ENCODE results near the gene SLC8A1.

Gene SLC8A1

GRCh38 chr2:40330096-40330495 is 121.8 kb downstream of the SLC8A1 start:
- no peak overlapping the region for H3K4me3 ChIP-seq (ENCODE audit: low read depth, low read length)
- TF ChIP-seq CTCF (IDR thresholded peaks at IDR 0.05; ENCODE audit: low read depth, low read length), result no peak

- no peak for TF ChIP-seq CTCF (IDR thresholded peaks at IDR 0.05; ENCODE audit: low read depth, low read length)
- no peak overlapping the region for H3K4me3 ChIP-seq (ENCODE audit: low read depth, low read length)
Measured at GRCh38 chr2:40329739-40330030, 122.2 kb downstream of the SLC8A1 start.

DNA sequence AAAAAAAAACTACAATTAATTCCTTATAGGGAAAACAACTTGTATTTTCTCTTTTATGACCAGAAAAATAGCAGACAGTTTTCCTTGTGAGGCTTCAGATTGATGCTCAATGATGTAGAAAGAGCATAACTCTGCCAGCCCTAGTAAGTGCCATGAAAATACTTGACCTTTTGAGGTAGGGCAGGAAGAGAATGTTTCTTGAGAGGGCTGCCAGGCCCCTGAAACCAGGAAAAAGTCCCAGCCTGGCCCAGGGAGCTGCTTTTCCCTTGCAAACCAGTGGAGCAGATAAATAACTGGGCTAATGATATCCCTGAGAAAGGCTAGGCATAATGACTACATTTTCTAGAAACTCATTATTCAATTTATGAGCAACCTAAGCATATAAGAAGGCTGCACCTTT is 126.8 kb downstream of the SLC8A1 start:
- no peak for TF ChIP-seq CTCF (IDR thresholded peaks at IDR 0.05; ENCODE audit: low read depth, low read length)
- no peak overlapping the region for H3K4me3 ChIP-seq (ENCODE audit: low read depth, low read length)

- H3K4me3 ChIP-seq (ENCODE audit: low read depth, low read length), result no peak overlapping the region
- no peak for TF ChIP-seq CTCF (IDR thresholded peaks at IDR 0.05; ENCODE audit: low read depth, low read length)
Measured at GRCh38 chr2:40324656-40325055, 127.2 kb downstream of the SLC8A1 start.

DNA sequence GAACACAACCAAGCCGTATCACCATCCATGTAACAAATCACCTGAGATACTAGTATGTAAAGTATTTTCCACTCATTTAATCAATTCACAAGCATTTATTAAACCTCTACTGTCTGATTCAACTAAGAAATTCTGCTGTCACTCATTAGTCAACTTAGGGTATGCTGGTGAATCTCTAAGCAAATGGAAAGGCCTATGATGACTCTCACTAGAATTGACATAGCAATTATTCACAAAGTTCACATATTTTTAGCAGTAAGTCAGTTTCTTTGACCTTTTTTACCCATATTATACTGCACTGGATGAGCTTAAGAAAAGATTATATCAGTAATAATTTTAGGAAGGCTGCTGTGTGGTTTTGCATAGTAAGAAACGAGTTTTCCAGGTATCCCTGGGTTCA is 130.1 kb downstream of the SLC8A1 start:
- TF ChIP-seq CTCF (IDR thresholded peaks at IDR 0.05; ENCODE audit: low read depth, low read length), result no peak
- no peak overlapping the region for H3K4me3 ChIP-seq (ENCODE audit: low read depth, low read length)

DNA sequence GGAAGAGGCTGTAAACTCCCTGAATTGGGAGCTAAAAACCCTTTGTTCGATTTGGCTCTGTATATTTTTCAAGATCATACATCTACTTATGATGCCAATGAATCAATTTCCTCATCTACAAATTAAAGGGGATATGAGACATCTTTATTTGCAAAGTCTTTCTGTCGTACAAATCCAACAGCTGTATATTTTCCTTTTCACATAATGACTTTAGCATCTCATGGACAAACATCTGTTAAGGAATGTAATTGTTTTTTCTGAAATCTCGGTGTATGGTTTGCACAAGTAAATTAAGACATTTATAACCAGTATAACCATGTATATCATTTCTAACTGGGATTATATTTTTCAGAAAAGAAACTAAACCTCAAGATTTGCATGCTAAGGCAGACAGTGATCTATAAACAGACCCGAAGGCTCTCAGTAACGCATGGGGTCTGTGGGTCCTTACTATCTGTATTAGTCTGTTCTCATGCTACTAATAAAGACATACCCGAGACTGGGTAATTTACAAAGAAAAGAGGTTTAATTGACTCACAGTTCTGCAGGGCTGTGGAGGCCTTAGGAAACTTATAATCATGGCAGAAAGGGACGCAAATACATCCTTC is 130.8 kb downstream of the SLC8A1 start:
- no peak overlapping the region for H3K4me3 ChIP-seq (ENCODE audit: low read depth, low read length)
- TF ChIP-seq CTCF (IDR thresholded peaks at IDR 0.05; ENCODE audit: low read depth, low read length), result no peak

DNA sequence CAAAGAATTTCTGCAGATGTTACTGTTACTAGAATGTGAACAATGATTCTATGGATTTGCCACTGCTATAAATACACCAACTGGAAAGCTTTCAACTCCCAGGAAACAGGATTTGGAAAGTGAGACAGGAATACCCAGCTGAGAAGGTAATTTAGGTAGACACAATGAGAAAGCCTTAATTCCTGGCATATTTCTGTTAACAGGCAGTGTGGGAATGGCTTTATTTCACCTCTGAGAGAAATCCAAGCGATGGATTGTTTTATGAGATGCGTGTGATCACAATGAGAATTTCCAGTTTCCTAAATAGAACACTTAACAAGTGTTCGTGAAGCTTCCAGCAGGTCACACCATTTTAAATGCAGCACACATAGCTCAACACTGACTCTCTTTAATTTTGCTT is 133.0 kb downstream of the SLC8A1 start:
- H3K4me3 ChIP-seq (ENCODE audit: low read depth, low read length), result no peak overlapping the region
- no peak for TF ChIP-seq CTCF (IDR thresholded peaks at IDR 0.05; ENCODE audit: low read depth, low read length)
